Measurements from ENCODE around the gene COQ6.
"Not testable (repeated sequence)": the region's sequence is repeated elsewhere in the genome, so short reads cannot be mapped to it uniquely, and the experiment has no call there.

The COQ6 gene

GRCh38 chr14:73953731-73954130 lies 3.6 kb downstream of the COQ6 start:
- H3K4me3 Mint-ChIP-seq = no peak overlapping the region

GRCh38 chr14:73955674-73956073 lies 5.6 kb downstream of the COQ6 start:
- no peaks in the 10 kb centered on the region for H3K27me3 Mint-ChIP-seq
- no peaks in the 10 kb centered on the region for H3K9me3 Mint-ChIP-seq
- H3K27ac Mint-ChIP-seq = no peak overlapping the region
- DNase-seq = no peak
- peaks cover 15% of the 10 kb centered on the region for H3K4me1 Mint-ChIP-seq (ENCODE audit: low read depth)
- H3K36me3 Mint-ChIP-seq (ENCODE audit: low read depth) = peaks cover 74% of the 10 kb centered on the region
- H3K4me3 Mint-ChIP-seq = no peak overlapping the region

More at GRCh38 chr14:73953731-73954130, 3.6 kb downstream of the COQ6 start:
- DNase-seq = no peak
- H3K9me3 Mint-ChIP-seq = no peaks in the 10 kb centered on the region
- peaks cover 20% of the 10 kb centered on the region for H3K4me1 Mint-ChIP-seq (ENCODE audit: low read depth)
- peaks cover 63% of the 10 kb centered on the region for H3K36me3 Mint-ChIP-seq (ENCODE audit: low read depth)
- H3K27me3 Mint-ChIP-seq = no peaks in the 10 kb centered on the region
- H3K27ac Mint-ChIP-seq = peak overlapping the region; percentile 76

GRCh38 chr14:73958591-73958990 lies 8.5 kb downstream of the COQ6 start:
- H3K36me3 Mint-ChIP-seq (ENCODE audit: low read depth) = peaks cover 88% of the 10 kb centered on the region
- no peaks in the 10 kb centered on the region for H3K9me3 Mint-ChIP-seq
- no peak overlapping the region for H3K4me3 Mint-ChIP-seq
- no peaks in the 10 kb centered on the region for H3K27me3 Mint-ChIP-seq
- no peak for DNase-seq
- H3K4me1 Mint-ChIP-seq (ENCODE audit: low read depth) = peaks cover under 1% of the 10 kb centered on the region
- peak overlapping the region; percentile 70 for H3K27ac Mint-ChIP-seq

GRCh38 chr14:73961192-73961591 lies 11.1 kb downstream of the COQ6 start:
- H3K4me1 Mint-ChIP-seq (ENCODE audit: low read depth) = no peaks in the 10 kb centered on the region
- H3K36me3 Mint-ChIP-seq (ENCODE audit: low read depth) = peaks cover 79% of the 10 kb centered on the region
- no peaks in the 10 kb centered on the region for H3K27me3 Mint-ChIP-seq
- no peak overlapping the region for H3K4me3 Mint-ChIP-seq
- H3K27ac Mint-ChIP-seq = no peak overlapping the region
- H3K9me3 Mint-ChIP-seq = no peaks in the 10 kb centered on the region
- DNase-seq = no peak

- Mint-ChIP-seq H3K27ac (no peak overlapping the region), H3K4me3 (no peak overlapping the region), H3K36me3 (ENCODE audit: low read depth) (peaks cover 72% of the 10 kb centered on the region), H3K9me3 (no peaks in the 10 kb centered on the region), H3K27me3 (no peaks in the 10 kb centered on the region), H3K4me1 (ENCODE audit: low read depth) (no peaks in the 10 kb centered on the region)
- no peak for DNase-seq
Observed at GRCh38 chr14:73965216-73965615, 15.1 kb downstream of the COQ6 start.

GRCh38 chr14:73968885-73969284 lies 18.8 kb downstream of the COQ6 start:
- Mint-ChIP-seq H3K4me3 (no peak overlapping the region), H3K9me3 (no peaks in the 10 kb centered on the region), H3K36me3 (ENCODE audit: low read depth) (peaks cover 66% of the 10 kb centered on the region), H3K27me3 (no peaks in the 10 kb centered on the region), H3K4me1 (ENCODE audit: low read depth) (no peaks in the 10 kb centered on the region), H3K27ac (no peak overlapping the region)
- DNase-seq = no peak

GRCh38 chr14:73973497-73973896 lies 23.4 kb downstream of the COQ6 start:
- no peak overlapping the region for H3K27ac Mint-ChIP-seq
- no peaks in the 10 kb centered on the region for H3K9me3 Mint-ChIP-seq
- no peaks in the 10 kb centered on the region for H3K4me1 Mint-ChIP-seq (ENCODE audit: low read depth)
- no peak for DNase-seq
- H3K4me3 Mint-ChIP-seq = no peak overlapping the region
- no peaks in the 10 kb centered on the region for H3K27me3 Mint-ChIP-seq
- H3K36me3 Mint-ChIP-seq (ENCODE audit: low read depth) = peaks cover 65% of the 10 kb centered on the region

- H3K4me1 Mint-ChIP-seq (ENCODE audit: low read depth) = no peaks in the 10 kb centered on the region
- no peak overlapping the region for H3K4me3 Mint-ChIP-seq
- DNase-seq = no peak
- no peaks in the 10 kb centered on the region for H3K27me3 Mint-ChIP-seq
- no peak overlapping the region for H3K27ac Mint-ChIP-seq
- no peaks in the 10 kb centered on the region for H3K9me3 Mint-ChIP-seq
- peaks cover 51% of the 10 kb centered on the region for H3K36me3 Mint-ChIP-seq (ENCODE audit: low read depth)
Observed at GRCh38 chr14:73976125-73976524, 26.0 kb downstream of the COQ6 start.

GRCh38 chr14:73977896-73978295 lies 27.8 kb downstream of the COQ6 start:
- H3K4me3 Mint-ChIP-seq = no peak overlapping the region
- H3K4me1 Mint-ChIP-seq (ENCODE audit: low read depth) = no peaks in the 10 kb centered on the region

GRCh38 chr14:73988065-73988464 lies 38.0 kb downstream of the COQ6 start:
- no peak overlapping the region for H3K4me3 Mint-ChIP-seq
- H3K4me1 Mint-ChIP-seq (ENCODE audit: low read depth) = no peaks in the 10 kb centered on the region
- H3K9me3 Mint-ChIP-seq = no peaks in the 10 kb centered on the region
- no peaks in the 10 kb centered on the region for H3K27me3 Mint-ChIP-seq
- H3K36me3 Mint-ChIP-seq (ENCODE audit: low read depth) = peaks cover 33% of the 10 kb centered on the region
- no peak overlapping the region for H3K27ac Mint-ChIP-seq
- no peak for DNase-seq

More at GRCh38 chr14:73977896-73978295, 27.8 kb downstream of the COQ6 start:
- no peaks in the 10 kb centered on the region for H3K27me3 Mint-ChIP-seq
- H3K27ac Mint-ChIP-seq = no peak overlapping the region
- peaks cover 40% of the 10 kb centered on the region for H3K36me3 Mint-ChIP-seq (ENCODE audit: low read depth)
- no peaks in the 10 kb centered on the region for H3K9me3 Mint-ChIP-seq
- DNase-seq = no peak

- not testable (repeated sequence) for H3K9me3 Mint-ChIP-seq; H3K4me3 Mint-ChIP-seq; H3K27me3 Mint-ChIP-seq; H3K27ac Mint-ChIP-seq; DNase-seq; H3K4me1 Mint-ChIP-seq (ENCODE audit: low read depth)
- peaks cover 32% of the 10 kb centered on the region for H3K36me3 Mint-ChIP-seq (ENCODE audit: low read depth)
Observed at GRCh38 chr14:73988656-73989055, 38.6 kb downstream of the COQ6 start.

- Mint-ChIP-seq H3K4me1 (ENCODE audit: low read depth) (no peaks in the 10 kb centered on the region), H3K27ac (no peak overlapping the region), H3K27me3 (no peaks in the 10 kb centered on the region), H3K9me3 (no peaks in the 10 kb centered on the region), H3K36me3 (ENCODE audit: low read depth) (peaks cover 25% of the 10 kb centered on the region), H3K4me3 (no peak overlapping the region)
- no peak for DNase-seq
Observed at GRCh38 chr14:73991092-73991491, 41.0 kb downstream of the COQ6 start.

GRCh38 chr14:73994926-73995325 lies 44.8 kb downstream of the COQ6 start:
- not testable (repeated sequence) for DNase-seq; H3K9me3 Mint-ChIP-seq; H3K27ac Mint-ChIP-seq; H3K27me3 Mint-ChIP-seq; H3K4me1 Mint-ChIP-seq (ENCODE audit: low read depth); H3K4me3 Mint-ChIP-seq
- peaks cover 17% of the 10 kb centered on the region for H3K36me3 Mint-ChIP-seq (ENCODE audit: low read depth)

GRCh38 chr14:73995977-73996378 lies 45.9 kb downstream of the COQ6 start:
- Mint-ChIP-seq H3K9me3 (no peaks in the 10 kb centered on the region), H3K4me3 (no peak overlapping the region), H3K36me3 (ENCODE audit: low read depth) (peaks cover 17% of the 10 kb centered on the region), H3K27me3 (no peaks in the 10 kb centered on the region), H3K4me1 (ENCODE audit: low read depth) (no peaks in the 10 kb centered on the region), H3K27ac (no peak overlapping the region)
- DNase-seq = no peak

GRCh38 chr14:73996731-73997107 lies 46.6 kb downstream of the COQ6 start:
- H3K4me1 Mint-ChIP-seq (ENCODE audit: low read depth) = no peaks in the 10 kb centered on the region
- no peak overlapping the region for H3K27ac Mint-ChIP-seq
- no peak overlapping the region for H3K4me3 Mint-ChIP-seq
- peaks cover 15% of the 10 kb centered on the region for H3K36me3 Mint-ChIP-seq (ENCODE audit: low read depth)
- H3K27me3 Mint-ChIP-seq = no peaks in the 10 kb centered on the region
- no peak for DNase-seq
- H3K9me3 Mint-ChIP-seq = no peaks in the 10 kb centered on the region
